Midbrain (tissue), 1 donor: ENCODE data around the gene STUM.
"Not testable (repeated sequence)": the region's sequence is repeated elsewhere in the genome, so short reads cannot be mapped to it uniquely, and the experiment has no call there.

ENCODE experiments used
- DNase-seq: peaks from one replicate; lab custom pipeline; 2025; lab: John Stamatoyannopoulos, UW

STUM gene, protein sequence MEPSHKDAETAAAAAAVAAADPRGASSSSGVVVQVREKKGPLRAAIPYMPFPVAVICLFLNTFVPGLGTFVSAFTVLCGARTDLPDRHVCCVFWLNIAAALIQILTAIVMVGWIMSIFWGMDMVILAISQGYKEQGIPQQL

DNA sequence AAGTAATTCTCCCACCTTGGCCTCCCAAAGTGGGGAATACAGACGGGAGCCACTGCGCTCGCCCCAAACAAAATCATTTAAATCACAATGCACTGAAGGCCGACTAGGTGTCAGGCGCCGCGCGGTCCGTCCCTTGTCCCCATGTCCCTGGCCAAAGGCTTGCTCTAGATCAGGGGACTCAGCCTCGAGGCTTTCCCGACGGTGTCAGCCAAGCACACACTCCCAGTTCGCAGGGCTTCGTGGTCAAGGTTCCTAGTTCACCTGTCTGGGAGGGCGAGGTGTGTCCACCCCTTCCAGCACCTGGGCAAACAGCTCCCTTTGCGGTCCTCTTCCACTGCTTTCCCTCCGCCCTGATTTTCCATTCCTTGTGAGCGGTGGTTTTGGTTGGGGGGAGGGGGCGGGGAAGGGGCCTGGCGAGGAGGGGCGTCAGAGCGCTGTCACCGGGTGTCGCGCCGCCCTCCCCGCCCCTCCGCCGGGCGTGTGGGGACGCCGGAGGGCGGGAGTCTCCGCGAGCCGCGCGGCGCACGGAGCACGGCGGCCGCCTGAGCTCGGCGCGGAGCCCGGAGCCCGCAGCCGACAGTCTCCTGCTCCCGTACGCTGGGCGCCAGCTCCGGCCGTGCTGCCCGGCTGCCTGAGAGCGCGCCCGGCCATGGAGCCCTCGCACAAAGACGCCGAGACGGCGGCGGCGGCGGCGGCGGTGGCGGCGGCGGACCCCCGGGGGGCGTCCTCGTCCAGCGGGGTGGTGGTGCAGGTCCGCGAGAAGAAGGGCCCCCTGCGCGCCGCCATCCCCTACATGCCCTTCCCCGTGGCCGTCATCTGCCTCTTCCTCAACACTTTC, at the start of gene STUM:
TSS of gene STUM (plus strand) at position 509 of the 838 bp plus-strand sequence. CDS start at position 650, 141 bp downstream.
- no peak for DNase-seq

GRCh38 chr1:226499699-226500098, 48.9 kb upstream of the STUM start:
- not testable (repeated sequence) for DNase-seq

- DNase-seq = no peak
These were observed 42.5 kb upstream of the STUM start for GRCh38 chr1:226506021-226506420.

GRCh38 chr1:226506921-226507320, 41.6 kb upstream of the STUM start:
- no peak for DNase-seq

DNA sequence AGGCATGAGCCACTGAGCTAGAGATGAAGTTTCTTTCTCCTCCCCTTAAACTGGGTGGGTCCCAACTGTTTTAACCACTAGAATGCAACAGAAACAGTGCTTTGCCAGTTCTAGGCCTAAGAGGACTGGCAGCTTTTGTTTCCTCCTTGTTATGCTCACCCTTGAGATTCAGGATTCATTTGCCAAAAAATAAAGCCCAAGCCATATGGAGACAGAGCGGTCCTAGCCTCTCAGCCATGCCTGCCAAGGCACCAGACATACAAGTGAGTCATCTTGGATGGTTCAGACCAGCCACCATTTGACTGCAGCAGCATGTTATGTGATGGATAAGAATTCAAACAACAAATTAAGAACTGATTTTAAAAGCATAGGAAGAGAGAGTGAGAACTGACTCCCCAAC, 38.1 kb upstream of the STUM start:
- no peak for DNase-seq

DNA sequence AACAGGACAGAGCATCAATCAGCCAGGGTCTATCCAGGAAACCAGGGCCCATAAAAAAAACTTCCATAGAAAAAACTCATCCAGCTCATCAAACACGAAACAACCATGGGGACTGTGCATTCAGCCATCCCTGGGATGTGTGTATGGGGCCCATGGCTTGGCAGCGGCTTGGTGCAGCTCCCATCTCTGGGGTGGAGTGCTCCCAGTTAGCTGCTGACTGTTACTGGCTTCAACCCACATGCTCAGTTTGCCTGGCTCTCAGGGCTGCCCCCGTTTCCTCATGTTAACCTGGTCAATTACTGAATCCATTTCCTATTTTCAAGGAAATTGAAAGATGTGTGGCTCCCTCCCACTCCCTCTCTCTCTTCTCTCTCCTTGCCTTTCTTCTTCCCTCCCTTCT, 37.3 kb upstream of the STUM start:
- DNase-seq = no peak

DNA sequence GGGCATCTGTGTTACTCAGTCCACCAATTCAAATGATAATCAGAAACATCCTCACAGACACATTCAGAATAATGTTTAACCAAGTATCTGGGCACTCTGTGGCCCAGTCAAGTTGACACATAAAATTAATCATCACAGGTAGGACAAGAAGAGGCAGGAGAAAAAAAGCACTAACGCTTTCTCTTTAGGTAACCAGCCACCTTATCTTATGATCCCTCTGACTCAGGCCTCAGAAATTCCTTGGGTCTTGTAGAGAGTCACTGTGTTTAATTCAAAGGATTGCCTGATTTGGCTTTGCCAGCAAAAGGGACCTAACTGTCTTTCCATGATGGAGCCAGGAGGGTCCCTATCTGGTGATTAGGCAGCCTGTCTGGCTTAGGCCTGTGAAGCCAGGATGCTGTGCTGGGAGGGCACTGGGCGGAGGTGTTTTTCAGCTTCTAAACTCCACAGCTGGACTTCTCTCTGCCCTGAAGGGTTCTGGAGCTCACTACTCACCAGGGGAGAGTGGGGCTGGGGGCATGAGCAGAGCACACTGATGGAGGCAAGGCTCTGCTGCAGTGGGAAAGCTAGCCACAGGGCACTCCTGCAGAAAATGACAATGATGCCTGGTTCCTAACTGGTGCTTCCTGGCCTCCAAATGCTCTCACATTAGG, 36.4 kb upstream of the STUM start:
- DNase-seq = no peak

DNA sequence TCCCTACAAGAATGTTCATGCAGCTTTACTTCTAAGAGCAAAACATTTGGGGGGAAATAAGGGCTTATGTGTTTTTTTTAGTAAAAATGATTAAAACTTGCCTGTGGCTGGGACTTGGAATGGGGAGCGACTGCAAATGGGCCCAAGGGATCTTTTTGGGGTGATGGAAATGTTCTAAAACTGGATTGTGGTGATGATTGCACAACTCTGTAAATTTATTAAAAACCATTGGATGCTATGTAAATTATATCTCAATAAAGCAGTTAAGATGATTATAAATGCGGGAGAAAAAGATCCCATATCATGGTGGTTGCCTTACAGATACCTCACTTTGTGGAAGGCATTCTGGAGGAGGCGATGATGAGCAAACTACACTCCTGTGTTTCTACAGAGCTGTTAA, 30.2 kb upstream of the STUM start:
- DNase-seq = no peak

GRCh38 chr1:226519135-226519534, 29.4 kb upstream of the STUM start:
- DNase-seq = no peak

- no peak for DNase-seq
These were observed 28.6 kb upstream of the STUM start for GRCh38 chr1:226519716-226520598.

GRCh38 chr1:226520640-226521355, 27.8 kb upstream of the STUM start:
- no peak for DNase-seq

DNA sequence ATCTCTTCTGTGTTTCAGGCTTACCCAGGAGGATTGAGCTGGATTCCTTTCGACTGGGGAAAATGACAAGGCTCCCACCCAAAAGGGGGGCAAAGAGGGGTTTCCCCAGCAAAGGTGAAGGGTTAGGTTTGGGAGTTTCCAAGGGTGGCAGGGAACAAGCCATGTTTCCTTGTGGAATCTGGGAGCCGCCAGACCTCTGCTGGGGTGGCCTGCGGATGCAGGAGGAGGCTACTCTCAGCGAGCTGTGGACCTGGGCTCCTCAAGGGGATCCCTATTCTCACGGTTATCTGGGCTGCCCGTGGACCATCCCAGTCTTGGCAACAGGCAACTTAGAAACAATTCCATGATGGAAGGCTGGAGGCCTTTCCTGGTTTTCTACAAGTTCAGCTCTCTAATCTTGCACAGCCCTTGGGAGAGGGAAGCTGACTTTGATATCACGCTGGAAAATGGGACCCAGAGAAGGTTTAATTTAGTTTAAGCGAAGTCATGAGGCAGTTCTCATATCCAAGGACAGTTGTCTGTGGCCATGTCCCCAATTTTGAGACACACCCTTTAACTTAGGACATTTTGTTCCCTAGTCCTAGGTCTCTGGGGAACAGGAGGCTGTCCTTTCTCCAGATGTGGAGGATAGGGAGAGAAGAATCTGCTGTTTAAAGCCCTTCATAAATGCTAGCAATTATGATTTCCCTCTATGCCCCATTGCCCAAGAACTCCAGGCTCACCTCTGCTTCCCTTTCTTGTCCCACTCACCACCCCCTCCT, 24.7 kb upstream of the STUM start:
- DNase-seq = no peak

GRCh38 chr1:226524547-226524946, 24.0 kb upstream of the STUM start:
- no peak for DNase-seq

- no peak for DNase-seq
These were observed 22.8 kb upstream of the STUM start for GRCh38 chr1:226525750-226526149.

DNA sequence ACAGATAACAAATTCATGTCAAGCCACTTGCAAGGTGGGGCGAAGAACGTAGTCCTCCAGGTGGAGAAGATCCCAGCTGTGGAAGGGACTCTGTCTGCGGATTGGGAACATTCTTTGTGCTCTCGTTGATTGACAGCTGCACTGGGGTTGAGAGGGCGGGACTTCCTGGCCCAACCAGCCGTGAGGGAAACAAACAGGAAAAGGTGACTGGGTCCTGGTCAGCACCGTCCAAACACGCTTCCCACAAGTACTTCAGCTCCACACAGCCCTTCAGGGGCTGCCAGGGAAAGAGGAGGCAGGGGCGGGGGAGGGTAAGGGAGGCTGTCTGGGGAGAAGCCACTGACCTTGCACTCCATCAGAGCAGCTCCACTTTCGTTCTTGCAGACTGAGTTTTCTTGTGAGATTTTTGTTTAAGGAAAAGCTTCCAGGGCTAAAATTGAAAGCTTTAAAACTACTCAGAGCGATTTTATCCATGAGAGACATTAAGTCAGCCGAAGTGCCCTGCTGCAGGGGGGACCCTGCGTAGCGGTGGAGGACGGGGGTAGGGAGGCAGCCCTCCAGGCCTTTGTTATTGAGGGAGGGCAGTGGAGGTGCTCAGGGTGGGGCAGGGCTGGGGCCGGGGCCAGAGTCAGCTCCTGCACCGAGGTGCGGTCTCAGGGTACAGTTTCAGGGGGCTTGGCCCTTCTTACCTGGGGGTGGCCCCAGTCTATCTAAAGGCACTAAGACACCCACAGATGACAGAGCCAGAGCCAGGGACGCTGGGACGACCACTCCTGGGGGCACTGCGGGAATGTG, 21.6 kb upstream of the STUM start:
- DNase-seq = no peak

GRCh38 chr1:226529891-226530290, 18.7 kb upstream of the STUM start:
- DNase-seq = no peak

- DNase-seq = no peak
These were observed 18.0 kb upstream of the STUM start for GRCh38 chr1:226530591-226530990.

DNA sequence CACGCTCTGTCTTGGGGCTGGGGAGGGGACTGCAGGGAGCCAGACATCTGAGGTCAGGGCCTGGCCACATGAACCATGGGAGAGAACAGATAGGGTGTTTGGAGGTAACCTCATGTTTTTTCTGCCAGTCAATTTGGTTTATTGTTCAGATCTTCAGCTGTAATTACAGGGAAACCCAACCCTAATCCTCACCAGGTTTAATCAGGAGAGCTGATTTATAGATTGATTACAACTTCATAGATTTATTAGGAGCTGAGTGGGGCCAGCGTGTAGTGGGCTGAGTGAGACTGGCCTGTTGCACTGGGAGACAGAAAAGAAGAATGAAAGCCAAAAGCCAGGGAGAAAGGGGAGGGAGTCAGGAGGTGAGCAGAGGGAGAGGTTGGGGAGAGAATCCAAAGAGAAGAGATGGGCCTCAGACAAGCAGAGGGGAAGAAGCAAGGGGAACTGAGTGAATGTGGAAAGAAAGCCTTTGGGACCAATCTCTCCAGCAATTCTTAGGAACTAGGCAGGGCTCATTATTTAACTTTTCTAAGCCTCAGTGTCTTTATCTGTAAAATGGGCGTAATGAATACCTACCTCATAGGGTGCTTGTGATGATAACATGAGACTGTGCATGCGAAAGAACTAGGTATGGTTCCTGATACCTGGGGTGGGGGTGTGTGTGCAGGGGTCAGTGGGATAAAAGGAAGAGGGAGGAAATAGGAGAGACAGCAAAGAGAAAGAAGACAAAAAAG, 17.0 kb upstream of the STUM start:
- no peak for DNase-seq

- no peak for DNase-seq
These were observed 16.0 kb upstream of the STUM start for GRCh38 chr1:226532553-226532952.
